Stimulated activated CD8-positive, alpha-beta memory T cell treated with anti-CD3 and anti-CD28 coated beads, Interleukin-7, amount 100 ng/mL, for 48 hours (primary cell): ENCODE results near the gene RECK.
A peak's percentile ranks its signal among the peaks of the same experiment; 100 is the strongest.

ENCODE experiments used
- DNase-seq, 2 donors: peaks; one replicate each; pipeline ENCODE4 v3.0.0-alpha.2; 2020; ENCODE audit warnings: low read depth in 1 of 2; ENCODE audit errors: extremely low read depth in 1 of 2

The RECK gene

GRCh38 chr9:36136894-36137391, 100.2 kb downstream of the RECK start:
- no peak for DNase-seq

- no peak for DNase-seq
Measured at GRCh38 chr9:36137392-36138004, 100.8 kb downstream of the RECK start.

GRCh38 chr9:36138496-36138895, 101.8 kb downstream of the RECK start:
- DNase-seq = no peak

GRCh38 chr9:36138901-36139300, 102.2 kb downstream of the RECK start:
- no peak for DNase-seq

GRCh38 chr9:36140086-36141084, 103.7 kb downstream of the RECK start:
- DNase-seq = no peak

- no peak for DNase-seq
Measured at GRCh38 chr9:36141288-36141687, 104.6 kb downstream of the RECK start.

GRCh38 chr9:36141761-36142160, 105.0 kb downstream of the RECK start:
- DNase-seq = no peak

- DNase-seq = no peak
Measured at GRCh38 chr9:36142510-36143244, 106.0 kb downstream of the RECK start.

GRCh38 chr9:36143245-36143641, 106.5 kb downstream of the RECK start:
- DNase-seq = no peak

GRCh38 chr9:36144309-36145232, 107.9 kb downstream of the RECK start:
- no peak for DNase-seq

GRCh38 chr9:36145970-36146369, 109.3 kb downstream of the RECK start:
- no peak for DNase-seq

GRCh38 chr9:36146651-36147050, 109.9 kb downstream of the RECK start:
- DNase-seq = no peak

- DNase-seq = peak in 1 of 2 donors; percentile 26
Measured at GRCh38 chr9:36147441-36148175, 110.9 kb downstream of the RECK start.

GRCh38 chr9:36148311-36149051, 111.8 kb downstream of the RECK start:
- DNase-seq = peak; percentile 73 to 81

GRCh38 chr9:36149197-36149596, 112.5 kb downstream of the RECK start:
- DNase-seq = no peak

- DNase-seq = no peak
Measured at GRCh38 chr9:36150574-36151315, 114.0 kb downstream of the RECK start.

GRCh38 chr9:36151316-36152210, 114.8 kb downstream of the RECK start:
- peak; percentile 80 to 91 for DNase-seq
